ENCODE data around the gene SPCS3.
"Not testable (repeated sequence)": the region's sequence is repeated elsewhere in the genome, so short reads cannot be mapped to it uniquely, and the experiment has no call there.

The SPCS3 gene

GRCh38 chr4:176339936-176340761 is 20.4 kb downstream of the SPCS3 start:
- no peaks in the 10 kb centered on the region for H3K79me2 ChIP-seq
- TF ChIP-seq, protein P1, sequence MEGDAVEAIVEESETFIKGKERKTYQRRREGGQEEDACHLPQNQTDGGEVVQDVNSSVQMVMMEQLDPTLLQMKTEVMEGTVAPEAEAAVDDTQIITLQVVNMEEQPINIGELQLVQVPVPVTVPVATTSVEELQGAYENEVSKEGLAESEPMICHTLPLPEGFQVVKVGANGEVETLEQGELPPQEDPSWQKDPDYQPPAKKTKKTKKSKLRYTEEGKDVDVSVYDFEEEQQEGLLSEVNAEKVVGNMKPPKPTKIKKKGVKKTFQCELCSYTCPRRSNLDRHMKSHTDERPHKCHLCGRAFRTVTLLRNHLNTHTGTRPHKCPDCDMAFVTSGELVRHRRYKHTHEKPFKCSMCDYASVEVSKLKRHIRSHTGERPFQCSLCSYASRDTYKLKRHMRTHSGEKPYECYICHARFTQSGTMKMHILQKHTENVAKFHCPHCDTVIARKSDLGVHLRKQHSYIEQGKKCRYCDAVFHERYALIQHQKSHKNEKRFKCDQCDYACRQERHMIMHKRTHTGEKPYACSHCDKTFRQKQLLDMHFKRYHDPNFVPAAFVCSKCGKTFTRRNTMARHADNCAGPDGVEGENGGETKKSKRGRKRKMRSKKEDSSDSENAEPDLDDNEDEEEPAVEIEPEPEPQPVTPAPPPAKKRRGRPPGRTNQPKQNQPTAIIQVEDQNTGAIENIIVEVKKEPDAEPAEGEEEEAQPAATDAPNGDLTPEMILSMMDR (IDR thresholded peaks at IDR 0.05), result no peak
- H3K27ac ChIP-seq, result no peak overlapping the region
- no peaks in the 10 kb centered on the region for H3K36me3 ChIP-seq (ENCODE audit: control insufficient read depth, insufficient read depth, low read length)
- no peaks in the 10 kb centered on the region for H3K27me3 ChIP-seq (ENCODE audit: control insufficient read depth, insufficient read depth, low read length)
- H3K9me3 ChIP-seq (ENCODE audit: control insufficient read depth, low read length), result no peaks in the 10 kb centered on the region
- H3K4me1 ChIP-seq, result no peaks in the 10 kb centered on the region
- no peak overlapping the region for H3K4me2 ChIP-seq (ENCODE audit: low read length)
- H3K9ac ChIP-seq, result no peak overlapping the region
- no peak overlapping the region for H3K4me3 ChIP-seq (ENCODE audit: low read depth, low read length)
- no peak overlapping the region for H2AFZ ChIP-seq

GRCh38 chr4:176340871-176341685 is 21.3 kb downstream of the SPCS3 start:
- no peak overlapping the region for H3K4me3 ChIP-seq (ENCODE audit: low read depth, low read length)

GRCh38 chr4:176342384-176342783 is 22.6 kb downstream of the SPCS3 start:
- TF ChIP-seq, protein P1 (IDR thresholded peaks at IDR 0.05), result no peak
- no peaks in the 10 kb centered on the region for H3K4me1 ChIP-seq
- no peak overlapping the region for H3K4me3 ChIP-seq (ENCODE audit: low read depth, low read length)
- H3K79me2 ChIP-seq, result no peaks in the 10 kb centered on the region
- no peak overlapping the region for H2AFZ ChIP-seq
- H3K36me3 ChIP-seq (ENCODE audit: control insufficient read depth, insufficient read depth, low read length), result no peaks in the 10 kb centered on the region
- H3K4me2 ChIP-seq (ENCODE audit: low read length), result no peak overlapping the region
- no peaks in the 10 kb centered on the region for H3K27me3 ChIP-seq (ENCODE audit: control insufficient read depth, insufficient read depth, low read length)
- no peak overlapping the region for H3K9ac ChIP-seq
- H3K9me3 ChIP-seq (ENCODE audit: control insufficient read depth, low read length), result no peaks in the 10 kb centered on the region
- no peak overlapping the region for H3K27ac ChIP-seq

More at GRCh38 chr4:176340871-176341685, 21.3 kb downstream of the SPCS3 start:
- H3K27ac ChIP-seq, result no peak overlapping the region
- no peaks in the 10 kb centered on the region for H3K4me1 ChIP-seq
- no peaks in the 10 kb centered on the region for H3K9me3 ChIP-seq (ENCODE audit: control insufficient read depth, low read length)
- H3K9ac ChIP-seq, result no peak overlapping the region
- H2AFZ ChIP-seq, result no peak overlapping the region
- H3K27me3 ChIP-seq (ENCODE audit: control insufficient read depth, insufficient read depth, low read length), result no peaks in the 10 kb centered on the region
- TF ChIP-seq, protein P1 (IDR thresholded peaks at IDR 0.05), result peak; percentile 47
- H3K79me2 ChIP-seq, result no peaks in the 10 kb centered on the region
- H3K4me2 ChIP-seq (ENCODE audit: low read length), result peak overlapping the region; percentile 58
- no peaks in the 10 kb centered on the region for H3K36me3 ChIP-seq (ENCODE audit: control insufficient read depth, insufficient read depth, low read length)

- H3K79me2 ChIP-seq, result no peaks in the 10 kb centered on the region
- no peak overlapping the region for H3K27ac ChIP-seq
- H3K9me3 ChIP-seq (ENCODE audit: control insufficient read depth, low read length), result no peaks in the 10 kb centered on the region
- H3K4me3 ChIP-seq (ENCODE audit: low read depth, low read length), result no peak overlapping the region
- H3K9ac ChIP-seq, result no peak overlapping the region
- H2AFZ ChIP-seq, result no peak overlapping the region
- no peaks in the 10 kb centered on the region for H3K4me1 ChIP-seq
- TF ChIP-seq, protein P1 (IDR thresholded peaks at IDR 0.05), result no peak
- H3K4me2 ChIP-seq (ENCODE audit: low read length), result no peak overlapping the region
- no peaks in the 10 kb centered on the region for H3K27me3 ChIP-seq (ENCODE audit: control insufficient read depth, insufficient read depth, low read length)
- no peaks in the 10 kb centered on the region for H3K36me3 ChIP-seq (ENCODE audit: control insufficient read depth, insufficient read depth, low read length)
These were observed 23.5 kb downstream of the SPCS3 start for GRCh38 chr4:176343286-176343685.

- not testable (repeated sequence) for H3K4me2 ChIP-seq (ENCODE audit: low read length); H3K9me3 ChIP-seq (ENCODE audit: control insufficient read depth, low read length); H3K4me3 ChIP-seq (ENCODE audit: low read depth, low read length); H3K27ac ChIP-seq; H3K36me3 ChIP-seq (ENCODE audit: control insufficient read depth, insufficient read depth, low read length); H3K9ac ChIP-seq; H3K79me2 ChIP-seq; H3K4me1 ChIP-seq; H3K27me3 ChIP-seq (ENCODE audit: control insufficient read depth, insufficient read depth, low read length); H2AFZ ChIP-seq
These were observed 25.6 kb downstream of the SPCS3 start for GRCh38 chr4:176345346-176345745.

DNA sequence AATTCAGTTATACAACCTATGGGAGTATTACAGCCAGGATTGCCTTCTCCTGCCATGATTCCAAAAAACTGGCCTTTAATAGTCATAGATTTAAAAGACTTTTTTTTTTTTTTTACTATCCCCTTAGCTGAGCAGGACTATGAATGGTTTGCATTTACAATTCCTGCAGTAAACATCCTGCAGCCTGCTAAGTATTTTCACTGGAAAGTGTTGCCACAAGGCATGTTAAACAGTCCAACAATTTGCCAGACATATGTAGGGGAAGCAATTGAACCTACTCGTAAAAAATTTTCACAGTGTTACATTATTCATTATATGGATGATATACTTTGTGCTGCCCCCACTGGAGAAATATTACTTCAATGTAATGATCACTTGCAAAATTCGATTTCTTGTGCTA is 27.1 kb downstream of the SPCS3 start:
- not testable (repeated sequence) for H2AFZ ChIP-seq; H3K4me3 ChIP-seq (ENCODE audit: low read depth, low read length); H3K79me2 ChIP-seq; H3K4me1 ChIP-seq; H3K27ac ChIP-seq; H3K4me2 ChIP-seq (ENCODE audit: low read length); H3K9me3 ChIP-seq (ENCODE audit: control insufficient read depth, low read length); H3K9ac ChIP-seq; H3K27me3 ChIP-seq (ENCODE audit: control insufficient read depth, insufficient read depth, low read length); H3K36me3 ChIP-seq (ENCODE audit: control insufficient read depth, insufficient read depth, low read length)
